ENCODE results near the gene GLRA1. TPM values are rescaled to one million over a fixed set of nuclear protein-coding genes. Genes with fewer than 3 reads are reported as not detected.
"Not testable (repeated sequence)": the region's sequence is repeated elsewhere in the genome, so short reads cannot be mapped to it uniquely, and the experiment has no call there.

Gene GLRA1
- total RNA-seq, 2 experiments from 2014 or later = not detected

DNA sequence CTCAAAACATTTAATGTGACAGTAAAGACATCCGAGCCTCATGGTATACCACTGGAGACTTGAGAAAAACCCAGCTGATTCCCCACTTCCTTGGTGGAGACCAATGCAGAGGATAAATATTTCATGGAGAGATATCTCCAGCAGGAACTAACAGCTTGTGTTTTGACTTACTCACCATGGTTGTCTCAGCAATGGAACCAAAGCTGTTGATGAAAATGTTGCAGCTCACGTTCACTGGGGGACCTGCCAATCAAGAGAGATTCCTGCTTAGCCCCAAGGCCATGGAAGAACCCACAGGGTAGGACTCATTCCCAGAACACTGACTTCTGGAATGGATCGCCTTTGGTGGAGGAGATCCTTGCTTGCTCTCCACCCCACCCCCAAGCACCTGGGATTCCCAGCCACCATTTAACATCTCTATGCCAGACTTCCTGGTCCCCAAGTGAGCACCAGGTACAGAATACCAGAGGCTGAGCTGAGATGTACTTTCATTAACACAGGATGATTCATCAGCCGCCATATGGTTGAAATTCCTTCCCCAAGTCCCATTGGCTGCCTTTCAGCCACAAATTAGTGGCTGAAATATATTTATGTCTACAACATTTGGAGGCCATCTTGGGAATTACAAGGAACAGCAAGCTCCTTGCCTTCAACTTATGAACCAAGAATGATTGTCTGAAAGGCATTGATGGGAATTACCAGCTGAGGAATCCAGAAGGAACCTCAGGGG, 37.9 kb downstream of the GLRA1 start:
- POLR2A ChIA-PET = no interaction called here
- CTCF ChIA-PET = no interaction called here

DNA sequence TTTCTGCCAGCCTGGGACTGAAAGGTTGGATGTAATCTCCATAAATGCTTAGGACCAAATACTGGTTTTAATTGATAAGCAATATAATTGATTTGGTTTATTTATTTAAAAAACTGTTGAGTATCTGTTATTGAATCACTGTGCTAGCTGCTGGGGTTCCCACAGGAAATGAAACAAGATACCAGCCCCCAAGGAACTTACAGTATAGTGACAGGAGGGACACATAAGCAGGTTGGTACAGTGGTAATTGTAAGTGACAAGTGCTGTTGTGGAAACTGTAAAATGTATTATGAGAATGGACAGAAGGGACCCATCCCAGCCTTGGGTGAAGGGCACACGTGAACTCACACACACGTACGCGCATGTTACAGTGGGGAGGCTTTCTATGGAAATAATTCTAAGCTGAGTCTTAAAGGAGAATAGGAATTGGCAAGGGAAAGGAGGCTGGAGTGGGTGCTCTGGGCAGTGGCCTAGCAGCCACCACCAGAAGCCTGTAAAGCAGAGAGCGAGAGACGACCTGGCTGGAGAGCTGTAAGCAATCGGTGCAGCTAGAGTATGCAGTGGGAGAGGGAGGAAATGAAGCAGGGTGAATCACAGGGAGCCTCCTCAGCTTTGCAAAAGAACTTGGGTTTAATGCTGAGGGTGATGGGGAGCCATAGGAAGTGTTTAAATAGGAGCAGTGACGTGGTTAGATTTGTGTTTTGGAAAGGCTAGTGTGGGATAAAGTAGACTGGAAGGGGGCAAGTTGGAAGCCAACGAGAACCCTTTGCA, 39.3 kb downstream of the GLRA1 start:
- POLR2A ChIA-PET = no interaction called here
- CTCF ChIA-PET = no interaction called here

DNA sequence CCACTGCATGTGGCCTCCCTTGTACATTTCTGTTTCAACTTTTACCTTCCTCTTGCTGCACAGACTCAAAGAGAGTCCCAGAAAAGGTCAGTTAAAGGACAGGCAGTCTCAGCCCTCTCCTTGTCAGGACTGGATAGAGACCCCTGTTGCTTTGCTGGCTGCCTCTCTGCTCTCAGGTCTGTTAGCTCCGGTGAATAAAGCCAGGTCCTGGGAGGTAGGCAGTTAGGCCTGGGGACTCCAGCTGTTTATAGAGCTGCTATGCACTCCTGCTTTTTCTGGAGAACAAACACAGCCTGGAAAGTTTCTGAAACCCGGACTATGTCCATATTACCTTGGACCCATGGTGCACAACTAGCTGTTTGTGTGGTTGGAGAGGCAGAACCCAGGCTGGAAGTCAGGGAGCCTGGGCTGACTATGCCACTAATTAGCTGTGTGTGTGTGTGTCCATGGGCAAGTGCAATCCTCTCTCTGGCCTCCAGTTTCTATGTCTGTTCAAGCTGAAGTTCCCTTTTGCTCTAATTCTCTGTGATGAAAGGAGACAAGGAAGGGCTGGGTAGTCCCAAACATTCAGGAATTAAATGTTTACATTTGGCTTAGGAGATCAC, 42.9 kb downstream of the GLRA1 start:
- ChIA-PET POLR2A (no interaction called here), CTCF (no interaction called here)

DNA sequence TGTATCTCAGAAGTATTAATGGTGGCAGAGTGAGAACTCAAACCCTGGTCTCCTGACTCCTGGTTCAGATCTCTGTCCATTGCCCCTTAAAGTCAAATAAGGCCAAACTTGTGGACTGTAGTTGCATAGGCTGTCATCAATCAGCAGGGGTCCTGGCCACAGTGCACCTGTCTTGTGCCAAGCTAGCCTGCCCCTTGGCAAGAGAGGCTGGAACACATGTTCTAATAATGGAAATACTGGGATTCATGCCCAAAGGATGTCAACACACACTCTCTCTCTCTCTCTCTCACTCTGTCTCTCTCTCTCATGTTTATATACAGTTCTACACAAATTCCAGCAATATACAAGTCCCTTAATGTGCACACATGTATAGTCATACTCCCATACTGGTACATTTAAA, 44.3 kb downstream of the GLRA1 start:
- POLR2A ChIA-PET = no interaction called here
- CTCF ChIA-PET = no interaction called here

DNA sequence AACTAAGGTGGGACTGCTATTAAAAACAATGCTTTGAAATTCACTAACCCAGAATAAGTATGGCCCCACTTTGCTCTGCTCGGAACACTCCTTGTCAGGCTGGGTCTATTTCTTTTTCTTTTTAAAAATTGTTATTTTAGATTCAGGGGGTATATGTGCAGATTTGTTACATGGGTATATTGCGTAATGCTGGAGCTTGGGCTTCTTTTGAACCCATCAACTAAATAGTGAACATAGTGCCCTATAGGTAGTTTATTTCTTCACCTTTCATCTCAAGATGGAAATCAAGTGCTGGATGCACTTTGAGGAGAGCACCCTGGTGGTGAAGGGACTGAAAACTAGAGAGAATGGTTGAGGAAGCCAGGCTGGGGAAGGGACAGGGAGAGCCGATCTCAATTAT, 51.0 kb downstream of the GLRA1 start:
- CTCF ChIA-PET = no interaction called here
- POLR2A ChIA-PET = interaction anchor here (0.7 kb wide), 1 partner anchor 1627 kb away, joined by 9 read pairs; no protein-coding TSS in a partner anchor

- CTCF ChIA-PET = no interaction called here
- POLR2A ChIA-PET = no interaction called here
Observed at GRCh38 chr5:151872701-151873100, 52.0 kb downstream of the GLRA1 start.

GRCh38 chr5:151870820-151871219, 53.8 kb downstream of the GLRA1 start:
- ChIA-PET CTCF (no interaction called here), POLR2A (no interaction called here)

GRCh38 chr5:151870271-151870670, 54.4 kb downstream of the GLRA1 start:
- CTCF ChIA-PET = no interaction called here

GRCh38 chr5:151869843-151870242, 54.8 kb downstream of the GLRA1 start:
- ChIA-PET CTCF (no interaction called here), POLR2A (no interaction called here)

More at GRCh38 chr5:151870271-151870670, 54.4 kb downstream of the GLRA1 start:
- POLR2A ChIA-PET = no interaction called here

- CTCF ChIA-PET = no interaction called here
- POLR2A ChIA-PET = no interaction called here
Observed at GRCh38 chr5:151868451-151868850, 56.2 kb downstream of the GLRA1 start.

DNA sequence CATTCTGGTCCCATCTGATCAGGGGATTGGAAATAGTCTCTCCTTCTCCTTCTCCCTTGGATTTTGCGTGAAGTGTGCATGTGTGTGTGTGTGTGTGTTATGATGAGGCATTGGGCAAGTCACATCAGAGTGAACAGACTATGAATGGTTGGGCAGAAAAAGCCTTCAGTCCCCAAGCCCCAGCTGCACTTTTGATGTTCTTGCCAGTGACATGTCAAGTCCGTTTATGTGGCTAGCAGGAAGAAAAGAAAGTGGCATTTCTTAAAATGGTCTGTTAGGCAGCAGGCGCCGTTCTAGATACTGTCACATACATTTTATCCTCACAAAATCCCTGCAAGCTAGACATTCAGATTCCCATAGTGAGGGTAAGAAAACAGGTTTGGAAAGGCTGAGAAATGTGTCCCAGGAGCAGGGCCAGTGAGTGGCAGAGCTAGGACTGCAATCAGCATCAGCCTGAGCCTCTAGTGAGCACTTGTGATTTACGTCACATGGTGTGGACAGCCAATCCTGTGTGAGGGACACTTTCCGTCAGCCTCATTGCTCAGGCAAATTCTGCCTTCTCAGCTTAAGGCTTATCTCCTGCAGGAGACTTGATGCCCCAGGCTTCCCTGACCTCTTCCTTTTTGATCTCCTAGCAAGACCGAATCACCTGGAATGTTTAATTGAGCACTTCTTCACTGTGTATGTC, 60.4 kb downstream of the GLRA1 start:
- CTCF ChIA-PET = no interaction called here
- POLR2A ChIA-PET = no interaction called here

DNA sequence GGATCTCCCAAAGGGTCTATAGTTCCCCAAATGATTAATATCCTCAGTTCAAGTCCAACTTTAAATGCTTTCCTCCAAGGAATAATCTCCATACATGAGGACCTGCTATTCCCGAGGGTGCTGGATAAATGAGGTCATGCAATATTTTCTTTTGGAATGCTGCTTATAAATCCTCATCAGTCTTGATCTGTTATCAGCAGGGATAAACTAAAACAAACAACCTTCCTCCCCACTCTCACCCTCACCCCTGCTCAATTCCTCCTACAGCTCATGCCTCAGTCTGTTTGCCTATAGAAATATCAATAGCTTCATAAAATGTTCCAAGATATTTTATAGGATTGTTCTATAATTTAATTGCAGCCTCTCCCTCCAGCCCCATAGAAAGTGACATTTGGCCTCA, 61.1 kb downstream of the GLRA1 start:
- ChIA-PET POLR2A (no interaction called here), CTCF (no interaction called here)

DNA sequence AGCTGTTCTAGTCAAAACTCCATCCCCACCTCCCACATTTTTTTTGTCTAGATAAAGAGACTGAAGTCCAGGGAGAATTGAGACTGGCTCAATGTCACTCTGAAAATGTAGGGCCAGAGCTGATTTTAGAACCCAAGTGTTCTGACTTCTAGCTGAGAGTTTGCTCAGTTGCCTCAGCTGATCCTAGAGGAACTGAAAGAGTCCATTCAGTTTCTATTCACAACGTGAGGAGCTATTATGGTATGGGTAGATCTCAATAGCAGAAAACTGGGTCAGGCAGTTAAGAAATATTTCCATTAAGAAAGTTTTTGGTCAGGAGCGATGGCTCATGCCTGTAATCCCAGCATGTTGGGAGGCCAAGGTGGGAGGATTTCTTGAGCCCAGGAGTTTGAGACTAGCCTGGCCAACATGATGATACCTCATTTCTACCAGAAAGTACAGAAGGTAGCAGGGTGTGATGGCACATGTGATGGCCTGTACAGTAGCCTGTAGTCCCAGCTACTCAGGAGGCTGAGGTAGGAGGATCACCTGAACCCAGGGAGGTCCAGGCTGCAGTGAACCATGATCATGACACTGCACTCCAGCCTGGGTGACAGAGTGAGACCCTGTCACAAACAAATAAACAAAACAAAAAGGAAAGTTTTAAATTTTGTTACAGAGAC, 61.7 kb downstream of the GLRA1 start:
- POLR2A ChIA-PET = no interaction called here
- CTCF ChIA-PET = no interaction called here

- POLR2A ChIA-PET, CTCF ChIA-PET: not testable (repeated sequence)
Observed at GRCh38 chr5:151860867-151861266, 63.8 kb downstream of the GLRA1 start.

DNA sequence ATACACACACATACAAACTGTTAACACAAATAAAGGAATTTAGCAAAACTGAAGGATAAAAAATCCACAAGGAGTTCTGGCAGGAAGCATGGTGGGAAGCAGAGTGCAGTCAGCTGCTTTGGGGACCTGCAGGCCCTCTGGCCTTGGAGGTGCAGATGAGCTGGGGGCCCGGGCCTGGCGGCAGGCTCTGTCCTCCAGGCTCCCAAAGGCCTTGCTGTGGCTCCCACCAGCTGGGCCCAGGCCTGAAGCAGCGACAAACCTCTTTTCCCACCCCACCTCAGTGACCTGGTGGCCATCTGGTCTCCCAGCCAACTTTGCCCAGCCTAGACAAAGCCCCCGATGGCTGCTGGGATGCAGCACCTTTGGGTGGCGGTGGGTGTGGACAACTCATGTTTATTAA, 67.8 kb downstream of the GLRA1 start:
- CTCF ChIA-PET = no interaction called here

GRCh38 chr5:151855701-151856100, 69.0 kb downstream of the GLRA1 start:
- CTCF ChIA-PET = no interaction called here
- POLR2A ChIA-PET = no interaction called here

More for the DNA sequence above, 67.8 kb downstream of the GLRA1 start:
- POLR2A ChIA-PET = no interaction called here

DNA sequence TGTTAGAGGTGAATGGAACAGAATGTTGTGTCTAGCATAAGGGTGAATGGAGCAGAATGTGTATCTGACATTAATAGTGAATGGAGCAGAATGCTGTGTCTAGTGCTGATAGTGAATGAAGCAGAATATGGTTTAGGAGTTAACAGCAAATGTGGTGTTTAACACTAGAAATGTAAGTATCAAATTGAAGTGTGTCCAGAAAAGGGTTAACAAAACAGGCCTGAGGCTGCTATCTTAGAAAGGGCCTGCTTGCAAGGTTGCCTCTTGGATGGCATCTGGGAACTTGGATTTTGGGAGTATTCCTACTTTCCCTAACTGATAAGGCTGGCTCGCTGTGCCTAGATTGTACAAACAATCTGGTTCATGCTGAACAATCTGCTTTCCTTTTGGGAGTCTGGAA, 76.8 kb downstream of the GLRA1 start:
- CTCF ChIA-PET = no interaction called here

DNA sequence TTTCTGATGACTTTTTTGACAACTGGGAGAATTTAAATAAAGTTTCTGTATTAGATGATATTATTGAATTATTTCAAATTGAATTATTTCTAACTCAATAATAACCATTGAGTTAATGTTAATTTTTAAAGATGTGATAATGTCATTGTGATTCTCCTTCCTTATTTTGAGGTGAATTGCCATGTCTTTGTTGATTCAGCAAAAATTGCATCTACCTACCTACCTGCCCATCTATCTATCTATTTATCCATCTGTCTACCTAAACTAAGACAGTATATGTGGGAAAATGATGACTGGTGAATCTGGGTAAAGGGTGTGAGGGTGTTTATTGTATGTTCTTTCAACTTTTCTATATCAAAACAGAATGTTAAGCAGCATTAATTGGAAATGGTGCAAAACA, 77.9 kb downstream of the GLRA1 start:
- POLR2A ChIA-PET = no interaction called here
- CTCF ChIA-PET = no interaction called here

More for the DNA sequence above, 76.8 kb downstream of the GLRA1 start:
- POLR2A ChIA-PET = no interaction called here

- POLR2A ChIA-PET, CTCF ChIA-PET: not testable (repeated sequence)
Observed at GRCh38 chr5:151832843-151833242, 91.8 kb downstream of the GLRA1 start.

DNA sequence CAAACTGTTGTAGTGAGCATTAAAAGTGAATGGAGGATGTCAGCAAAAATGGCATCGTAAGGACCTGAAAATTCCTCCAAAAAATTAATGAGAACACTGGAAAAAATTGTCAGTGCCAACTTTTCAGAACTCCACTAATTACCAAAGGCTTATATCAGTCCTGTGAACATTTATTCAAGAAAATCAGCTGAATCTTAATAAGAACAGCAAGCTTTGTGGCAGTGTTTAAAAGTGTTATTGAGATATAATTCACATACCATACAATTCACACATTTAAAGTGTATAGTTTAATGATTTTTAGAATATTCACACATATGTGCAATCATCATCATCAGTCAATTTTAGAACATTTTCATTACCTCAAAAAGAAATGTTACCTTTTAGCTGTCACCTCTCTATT, 95.3 kb downstream of the GLRA1 start:
- ChIA-PET POLR2A (no interaction called here), CTCF (no interaction called here)
